Aorta (tissue), 5 donors: ENCODE data around the gene SRSF1. TPM values are rescaled to one million over a fixed set of nuclear protein-coding genes. Genes with fewer than 3 reads are reported as not detected.
"Not testable (repeated sequence)": the region's sequence is repeated elsewhere in the genome, so short reads cannot be mapped to it uniquely, and the experiment has no call there.

Experiments
- ATAC-seq: fragments of 200-7000 bp; cut with Tn5 transposase; one replicate; pipeline ENCODE4 v1.9.1; 2022; ENCODE audit warnings: moderate library complexity; ENCODE audit not compliant: low FRiP score
- DNase-seq, 2 donors: peaks; one replicate each; pipeline ENCODE4 v3.0.0-alpha.2; 2020
- H3K27ac ChIP-seq, 2 donors: one replicate each; pipeline ENCODE4 v1.5.1; 2013; ENCODE audit warnings: low read length in 2 of 2, mild to moderate bottlenecking in 2 of 2, moderate library complexity in 2 of 2, control low read depth in 1 of 2, inconsistent platforms in 1 of 2, low read depth in 1 of 2
- H3K27me3 ChIP-seq, 2 donors: one replicate each; pipeline ENCODE4 v1.6.1; 2013; ENCODE audit warnings: control low read depth in 1 of 2, low read length in 1 of 2, mild to moderate bottlenecking in 1 of 2, moderate library complexity in 1 of 2; ENCODE audit not compliant: insufficient read depth in 2 of 2, control insufficient read depth in 1 of 2
- H3K36me3 ChIP-seq, 2 donors: one replicate each; pipeline ENCODE4 v1.6.1; 2013; ENCODE audit warnings: control low read depth in 1 of 2, low read length in 1 of 2, mild to moderate bottlenecking in 1 of 2; ENCODE audit not compliant: insufficient read depth in 2 of 2, control insufficient read depth in 1 of 2
- H3K4me1 ChIP-seq, 2 donors: one replicate each; pipeline ENCODE4 v1.6.1; 2013; ENCODE audit warnings: low read length in 2 of 2, control low read depth in 1 of 2, mild to moderate bottlenecking in 1 of 2, moderate library complexity in 1 of 2; ENCODE audit not compliant: insufficient read depth in 2 of 2, control insufficient read depth in 1 of 2
- H3K4me3 ChIP-seq, 2 donors: one replicate each; pipeline ENCODE4 v1.5.1; 2013; ENCODE audit warnings: low read length in 2 of 2, control low read depth in 1 of 2, mild to moderate bottlenecking in 1 of 2
- H3K9me3 ChIP-seq: one replicate; pipeline ENCODE4 v1.6.1; 2013; ENCODE audit warnings: mild to moderate bottlenecking, low read length; ENCODE audit not compliant: control insufficient read depth
- WGBS, 2 donors: extraction: QIAGEN DNeasy Blood & Tissue Kit; methylation state at CpG; one replicate each; pipeline ENCODE4 v1.1.7; 2013; 5-methylcytosine and 5-hydroxymethylcytosine counted together
- intact Hi-C, 2 donors: fragments of 100-400 bp; cut with DNase I; formaldehyde crosslinking; loops; one replicate each; pipeline versions ENCODE4 v1.14.2 to v1.15.0; 2022
- polyA plus RNA-seq, 2 donors: library from polyadenylated mRNA; stranded (reverse); fragments of 200-250 nt; gene quantifications; one replicate each; pipeline ENCODE4 v1.2.3, GENCODE V29; 2013
- total RNA-seq, 2 donors: library from RNA; stranded (reverse); fragmentation: NEBNext Ultra II Directional; extraction: Animal tissue kit (Norgen Biotek cat#: 25700); gene quantifications; one replicate each; pipeline ENCODE4 v1.2.1, GENCODE V29; 2021
- donor health status: healthy with polysubstance abuse.
- donor health status: Bipolar disorder and iron deficiency.
- donor health status: DM: no; HTN: no; CAD: no.
- donor health status: DM: no; HTN: no; CAD: no.
- donor health status: DM: yes; HTN: yes; CAD: no.

SRSF1 gene
- total and polyA plus RNA-seq, 4 donors: 84.5 to 147 (median 120) TPM

DNA sequence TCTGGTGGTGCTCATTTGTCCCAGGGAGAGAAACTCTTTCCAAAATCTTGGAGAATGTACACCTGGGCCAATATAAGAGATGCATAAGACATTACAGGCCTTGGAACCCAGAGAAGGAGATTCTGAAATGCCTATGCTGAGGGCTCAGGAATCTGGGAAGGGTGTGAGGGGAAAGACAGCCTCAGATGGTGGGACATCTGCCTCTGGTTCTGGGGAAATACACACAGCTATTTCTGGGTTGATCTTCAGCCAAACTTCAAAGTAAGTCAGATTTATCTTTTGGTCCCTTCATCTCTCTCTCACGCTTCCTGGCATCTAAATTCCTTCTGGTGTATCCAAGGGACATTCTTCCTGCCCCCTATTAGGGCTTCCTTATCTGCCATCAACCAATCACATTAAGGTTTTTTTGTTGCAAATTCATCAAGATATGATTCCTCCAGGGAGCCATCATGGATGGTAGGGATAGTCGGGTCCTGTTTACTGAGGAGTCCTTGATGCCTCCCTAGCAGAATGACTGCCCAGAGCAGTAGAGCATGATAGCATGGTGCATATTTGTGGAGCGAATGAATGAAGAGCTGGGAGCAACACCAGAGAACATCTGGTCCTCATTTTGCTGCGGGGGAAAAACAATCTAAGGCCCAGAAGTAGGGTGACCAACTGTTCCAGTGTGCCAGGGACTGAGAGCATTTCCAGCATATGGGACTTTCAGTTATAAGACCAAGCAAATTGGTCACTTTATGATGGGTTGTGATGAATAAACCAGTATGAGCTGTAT, 40.5 kb upstream of the SRSF1 start:
- Histone ChIP-seq H3K27ac (no peak overlapping the region), H3K9me3 (no peaks in the 10 kb centered on the region), H3K4me1 (no peaks in the 10 kb centered on the region), H3K36me3 (no peaks in the 10 kb centered on the region), H3K27me3 (peaks cover 0 to 4% of the 10 kb centered on the region in 2 donors), H3K4me3 (no peak overlapping the region)
- ATAC-seq: no peak
- WGBS, 2 donors: 56 to 62% methylated on average over 4 of the region's 4 CpGs
- DNase-seq: no peak
- intact Hi-C loops: no loop called here

DNA sequence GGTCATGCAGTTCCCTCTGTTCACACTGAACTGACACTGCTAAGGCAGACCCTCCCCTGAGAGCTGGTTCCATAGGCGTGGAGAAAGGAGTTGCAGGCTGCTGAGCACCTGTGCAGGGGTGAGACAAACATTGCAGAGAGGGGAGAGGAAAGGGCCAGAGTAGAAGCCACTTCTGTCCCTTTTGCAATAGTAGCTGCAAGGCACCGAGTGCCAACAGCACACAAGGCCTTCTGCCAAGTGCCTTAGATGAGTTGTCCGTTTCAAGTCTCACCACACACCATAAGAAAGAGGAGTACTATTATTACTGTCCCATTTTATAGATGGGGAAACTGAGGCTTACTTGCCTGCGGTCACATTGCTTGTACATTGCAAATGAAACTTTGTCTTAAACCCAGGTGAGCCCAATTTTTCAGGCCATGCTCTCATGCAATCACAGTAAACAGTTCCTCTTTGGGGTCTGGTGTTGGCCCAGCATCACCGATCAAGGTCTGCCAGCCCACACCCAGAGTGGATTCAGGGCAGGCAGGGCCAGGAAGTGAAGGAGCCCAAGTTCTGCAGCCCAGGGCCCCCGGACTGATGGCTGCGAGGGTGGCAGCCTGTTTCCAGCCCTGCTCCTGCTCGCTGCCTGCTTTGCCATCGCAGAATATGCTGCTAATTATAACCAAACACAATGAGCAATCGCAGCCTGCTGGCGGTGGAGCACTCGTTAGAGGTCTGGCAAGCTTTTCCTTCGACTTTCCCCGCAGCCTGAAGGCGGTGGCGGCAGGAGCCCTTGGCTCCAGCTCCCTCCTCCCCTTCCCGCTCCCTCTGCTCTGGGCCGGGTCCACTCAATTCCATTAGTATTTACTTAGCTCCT, 39.4 kb upstream of the SRSF1 start:
- WGBS, 2 donors: 31 to 33% methylated on average over 18 of the region's 18 CpGs
- Histone ChIP-seq H3K36me3 (no peaks in the 10 kb centered on the region), H3K4me3 (no peak overlapping the region), H3K9me3 (no peaks in the 10 kb centered on the region), H3K27me3 (peaks cover 0 to 4% of the 10 kb centered on the region in 2 donors), H3K27ac (no peak overlapping the region), H3K4me1 (no peaks in the 10 kb centered on the region)
- intact Hi-C loops: no loop called here
- ATAC-seq (no peak), DNase-seq (no peak)

DNA sequence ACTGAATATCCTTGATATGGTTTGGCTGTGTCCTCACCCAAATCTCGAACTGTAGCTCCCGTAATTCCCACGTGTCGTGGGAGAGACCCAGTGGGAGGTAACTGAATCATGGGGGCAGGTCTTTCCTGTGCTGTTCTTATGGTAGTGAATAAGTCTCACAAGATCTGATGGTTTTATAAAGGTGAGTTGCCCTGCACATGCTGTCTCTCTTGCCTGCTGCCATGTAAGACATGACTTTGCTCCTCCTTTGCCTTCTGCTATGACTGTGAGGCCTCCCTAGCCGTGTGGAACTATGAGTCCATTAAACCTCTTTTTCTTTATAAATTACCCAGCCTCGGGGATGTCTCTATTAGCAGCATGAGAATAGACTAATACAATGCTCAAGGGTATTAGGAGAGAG, 37.2 kb upstream of the SRSF1 start:
- 85 to 88% methylated on average over 6 of the region's 6 CpGs for WGBS, 2 donors
- ATAC-seq, H3K4me3 ChIP-seq, intact Hi-C loops, H3K36me3 ChIP-seq, H3K27me3 ChIP-seq, H3K9me3 ChIP-seq, H3K4me1 ChIP-seq, DNase-seq, H3K27ac ChIP-seq: not testable (repeated sequence)

DNA sequence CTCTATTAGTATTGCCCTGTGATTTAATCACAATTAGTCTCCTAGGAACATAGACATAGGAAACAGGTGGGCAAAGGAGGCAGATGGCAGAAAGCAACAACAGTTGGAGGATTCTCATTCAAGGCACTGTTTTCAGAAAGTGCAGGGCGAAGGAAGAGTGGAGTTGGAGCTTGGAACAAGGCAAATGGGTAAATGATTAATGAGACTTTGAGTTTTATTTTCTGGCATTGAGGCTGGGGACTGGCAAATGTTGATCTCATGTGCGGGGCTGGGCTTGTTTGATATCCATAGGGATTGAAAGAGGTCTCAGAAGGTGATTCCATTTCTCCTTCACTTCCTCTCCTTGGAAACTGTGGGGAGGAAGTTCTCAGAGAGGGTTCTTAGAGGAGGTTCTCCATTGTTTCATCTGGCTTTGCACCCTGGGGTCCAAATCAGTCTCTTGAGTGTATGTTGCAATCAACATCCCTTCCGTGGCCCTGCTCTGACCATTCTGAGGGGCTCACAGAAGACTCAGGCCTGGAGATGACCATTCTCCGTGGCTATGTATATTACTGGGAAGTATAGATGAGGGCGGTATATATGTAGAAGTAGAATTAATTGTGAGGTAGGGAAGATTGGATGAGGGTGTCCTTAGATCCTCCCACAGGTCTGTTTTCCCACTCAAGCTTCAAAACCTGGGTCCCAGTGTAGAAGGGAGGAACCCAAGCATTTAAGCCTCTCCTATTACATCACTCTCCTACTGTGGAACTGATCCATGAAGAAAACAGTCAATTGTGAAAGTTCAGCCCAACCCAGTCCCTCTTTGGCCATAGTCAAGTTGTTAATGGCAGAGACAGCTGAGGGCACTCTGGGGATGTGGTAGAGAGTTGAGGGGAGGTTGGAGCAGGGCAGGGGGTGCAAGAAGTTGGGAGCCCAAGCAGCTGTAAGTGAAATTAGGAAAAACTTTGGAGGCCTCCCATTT, 36.5 kb upstream of the SRSF1 start:
- ATAC-seq (no peak), DNase-seq (no peak)
- intact Hi-C loops: no loop called here
- Histone ChIP-seq H3K27me3 (peaks cover 0 to 4% of the 10 kb centered on the region in 2 donors), H3K9me3 (no peaks in the 10 kb centered on the region), H3K36me3 (no peaks in the 10 kb centered on the region), H3K4me1 (no peaks in the 10 kb centered on the region), H3K27ac (no peak overlapping the region), H3K4me3 (no peak overlapping the region)
- 81 to 85% methylated on average over 5 of the region's 5 CpGs for WGBS, 2 donors

DNA sequence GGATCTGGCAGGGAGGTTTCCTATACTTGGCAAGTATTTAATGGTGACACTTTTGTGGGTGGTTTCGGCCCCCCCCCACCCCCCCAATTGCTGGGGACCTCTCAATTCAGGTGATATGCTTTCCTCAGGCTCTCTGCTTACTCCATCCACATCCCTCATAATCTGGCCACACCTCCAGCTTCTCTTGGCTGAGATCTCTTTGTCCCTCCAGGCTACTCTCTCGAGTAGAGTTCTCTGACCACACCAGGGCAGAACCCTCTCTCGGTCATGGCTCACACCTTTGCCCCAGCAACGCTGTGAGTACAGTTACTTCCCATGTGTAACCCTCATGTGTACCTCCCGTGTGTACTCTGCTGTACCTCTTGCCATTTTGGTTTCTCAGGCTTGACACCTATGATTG, 34.1 kb upstream of the SRSF1 start:
- intact Hi-C loops: no loop called here
- Histone ChIP-seq H3K27ac (no peak overlapping the region), H3K9me3 (no peaks in the 10 kb centered on the region), H3K27me3 (peaks cover 0 to 4% of the 10 kb centered on the region in 2 donors), H3K36me3 (no peaks in the 10 kb centered on the region), H3K4me3 (no peak overlapping the region), H3K4me1 (no peaks in the 10 kb centered on the region)
- DNase-seq: no peak
- WGBS, 2 donors: 51 to 56% methylated on average over 5 of the region's 5 CpGs
- ATAC-seq: no peak

DNA sequence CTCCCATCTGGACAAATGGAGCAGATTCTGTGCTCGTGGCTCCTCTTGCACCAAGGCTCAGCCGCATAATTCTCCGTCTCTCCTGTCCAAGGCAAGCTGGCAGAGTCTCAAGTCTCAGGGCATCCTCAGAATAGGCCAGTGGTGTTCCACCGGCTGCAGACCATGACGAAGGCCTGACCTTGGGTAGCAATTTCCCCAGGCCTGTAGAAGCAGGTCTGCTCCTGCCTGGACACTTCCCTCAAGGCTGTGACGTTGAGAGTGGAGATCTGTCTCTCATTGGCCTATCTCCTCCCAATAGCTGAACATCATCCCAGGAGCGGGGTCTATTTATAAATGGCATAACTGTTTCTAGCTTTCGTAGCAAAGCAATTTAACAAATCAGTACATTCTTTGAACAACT, 33.3 kb upstream of the SRSF1 start:
- ATAC-seq (no peak), DNase-seq (no peak)
- H3K27ac ChIP-seq: no peak overlapping the region
- 50 to 57% methylated on average over 8 of the region's 8 CpGs for WGBS, 2 donors
- no peaks in the 10 kb centered on the region for H3K36me3 ChIP-seq
- no peak overlapping the region for H3K4me3 ChIP-seq
- H3K4me1 ChIP-seq: no peaks in the 10 kb centered on the region
- intact Hi-C loops: no loop called here
- peaks cover 0 to 4% of the 10 kb centered on the region in 2 donors for H3K27me3 ChIP-seq
- H3K9me3 ChIP-seq: no peaks in the 10 kb centered on the region

DNA sequence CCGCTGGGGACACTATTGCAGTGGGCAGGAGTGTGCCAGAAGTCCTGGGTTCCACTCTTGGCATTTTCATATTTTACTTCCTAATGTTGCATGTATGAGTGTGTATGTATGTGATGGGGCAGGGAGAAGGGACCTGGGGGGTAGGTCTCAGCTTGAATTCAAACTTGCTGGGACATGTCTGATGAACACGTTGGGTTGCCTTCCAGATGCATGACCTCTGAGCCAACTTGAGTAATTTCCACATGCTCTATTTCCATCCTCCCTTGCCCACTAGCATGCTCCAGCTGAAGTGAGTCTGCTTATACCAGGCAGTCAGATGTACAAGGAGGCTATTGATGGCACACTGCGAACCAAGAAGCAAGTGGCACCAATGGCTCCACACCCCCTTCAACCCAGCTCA, 32.9 kb upstream of the SRSF1 start:
- H3K36me3 ChIP-seq: no peaks in the 10 kb centered on the region
- peaks cover 0 to 4% of the 10 kb centered on the region in 2 donors for H3K27me3 ChIP-seq
- 86 to 87% methylated on average over 3 of the region's 3 CpGs for WGBS, 2 donors
- DNase-seq (no peak), ATAC-seq (no peak)
- no peak overlapping the region for H3K4me3 ChIP-seq
- intact Hi-C loops: no loop called here
- H3K9me3 ChIP-seq: no peaks in the 10 kb centered on the region
- H3K27ac ChIP-seq: no peak overlapping the region
- H3K4me1 ChIP-seq: no peaks in the 10 kb centered on the region

DNA sequence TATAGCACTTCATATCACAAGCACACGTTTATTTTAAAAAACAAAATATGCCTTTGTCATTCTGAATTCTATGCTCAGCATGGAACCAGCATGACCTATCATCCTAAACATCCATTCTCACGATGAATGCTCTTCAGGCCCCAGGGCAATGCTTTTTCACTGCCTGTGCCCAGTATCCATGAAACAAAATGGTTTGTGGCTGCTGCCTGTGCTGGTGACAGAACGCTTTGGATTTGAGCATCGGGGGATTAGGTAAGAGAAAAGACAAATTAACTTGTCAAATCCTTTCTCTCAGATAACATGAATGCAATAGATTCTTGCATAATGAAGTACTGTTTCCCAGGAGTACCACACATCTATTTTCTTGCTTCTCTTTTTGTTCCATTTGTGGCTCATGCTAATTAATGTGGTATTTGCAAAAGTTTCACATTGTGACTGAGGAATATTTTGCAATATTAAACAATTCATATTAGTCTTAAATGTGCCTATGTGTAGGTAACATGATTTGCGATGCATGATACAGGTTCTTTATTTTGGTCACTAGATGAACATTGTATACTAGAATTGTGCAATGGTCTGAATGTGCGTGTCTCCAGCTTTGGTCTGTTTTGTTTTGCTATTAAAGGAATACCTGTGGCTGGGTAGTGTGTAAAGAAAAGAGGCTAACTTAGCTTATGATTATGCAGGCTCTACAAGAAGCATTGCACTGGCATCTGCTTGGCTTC, 25.8 kb upstream of the SRSF1 start:
- Histone ChIP-seq H3K27ac (no peak overlapping the region), H3K36me3 (no peaks in the 10 kb centered on the region), H3K4me3 (no peak overlapping the region), H3K27me3 (no peaks in the 10 kb centered on the region), H3K9me3 (no peaks in the 10 kb centered on the region), H3K4me1 (no peaks in the 10 kb centered on the region)
- intact Hi-C loops: no loop called here
- ATAC-seq: no peak
- WGBS, 2 donors: 47 to 55% methylated on average over 6 of the region's 6 CpGs
- no peak for DNase-seq
